ENCODE results near the gene CTDSPL2.
"Not testable (repeated sequence)": the region's sequence is repeated elsewhere in the genome, so short reads cannot be mapped to it uniquely, and the experiment has no call there.

Gene CTDSPL2

GRCh38 chr15:44426975-44427755 lies at the start of gene CTDSPL2:
CTDSPL2 (plus strand) TSS chr15:44427629; CDS start chr15:44459015, 31,386 bp downstream.
- peak; percentile 96 for DNase-seq

GRCh38 chr15:44381236-44381635 lies 46.2 kb upstream of the CTDSPL2 start:
- DNase-seq = no peak

DNA sequence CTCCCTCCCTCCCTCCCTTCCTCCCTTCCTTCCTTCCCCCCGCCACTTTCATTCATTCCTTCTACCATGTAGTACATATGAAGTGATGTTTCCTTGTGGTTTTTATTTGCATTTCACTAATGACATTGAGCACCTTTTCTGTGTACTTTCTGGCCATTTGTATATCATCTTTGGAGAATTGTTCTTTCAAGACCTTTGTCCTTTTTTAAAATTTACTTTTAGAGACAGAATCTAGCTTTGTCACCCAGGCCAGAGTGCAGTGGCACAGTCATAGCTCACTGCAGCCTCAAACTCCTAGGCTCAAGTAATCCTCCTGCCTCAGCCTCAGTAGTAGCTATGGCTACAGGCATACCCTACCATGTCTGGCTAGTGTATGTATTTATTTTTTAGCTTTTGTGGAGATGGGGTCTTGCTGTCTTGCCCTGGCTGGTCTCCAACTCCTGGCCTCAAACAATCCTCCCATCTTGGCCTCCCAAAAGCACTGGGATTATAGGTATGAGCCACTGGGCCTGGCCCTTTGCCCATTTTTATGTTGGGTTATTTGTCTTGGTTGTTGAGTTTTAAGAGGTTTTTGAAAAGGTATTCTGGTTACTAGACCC lies 42.0 kb upstream of the CTDSPL2 start:
- DNase-seq = no peak

DNA sequence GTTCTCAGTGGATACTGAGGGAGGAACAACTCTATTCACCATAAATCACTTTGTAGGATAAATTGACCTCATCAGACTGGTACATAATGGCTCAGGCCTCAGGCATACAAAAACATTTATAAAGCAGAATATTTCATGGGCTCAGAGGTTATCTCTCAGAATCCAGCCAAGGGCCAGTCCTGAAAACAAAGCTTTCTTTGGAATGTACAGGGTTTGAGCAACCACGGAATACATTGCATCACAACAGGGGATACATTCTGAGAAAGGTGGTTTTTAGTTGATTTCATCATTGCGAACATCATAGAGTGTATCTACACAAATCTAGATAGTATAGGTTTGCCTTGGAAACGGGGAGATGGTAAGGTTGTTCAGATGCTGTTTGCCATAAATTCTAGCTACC lies 33.4 kb upstream of the CTDSPL2 start:
- DNase-seq = no peak

- DNase-seq = no peak
Measured at GRCh38 chr15:44394562-44394961, 32.9 kb upstream of the CTDSPL2 start.

DNA sequence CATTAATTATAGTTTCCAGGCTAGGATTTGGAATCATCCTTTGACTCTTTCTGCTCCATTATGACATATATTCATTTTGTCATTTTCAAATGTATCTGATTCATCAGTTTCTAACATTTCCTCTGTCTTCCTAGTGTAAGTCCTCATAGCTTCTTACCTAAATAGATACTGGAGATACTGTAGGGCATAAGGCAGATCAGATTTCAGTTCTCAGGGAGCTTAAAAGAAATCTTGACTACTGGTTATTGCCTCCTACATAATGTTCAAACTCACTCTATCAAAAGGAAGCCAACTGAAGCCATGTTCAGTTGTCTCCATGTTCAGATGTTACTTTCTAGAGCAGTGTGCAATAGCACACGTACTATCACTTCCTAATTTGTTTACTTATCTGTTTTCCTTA lies 29.6 kb upstream of the CTDSPL2 start:
- DNase-seq = no peak

DNA sequence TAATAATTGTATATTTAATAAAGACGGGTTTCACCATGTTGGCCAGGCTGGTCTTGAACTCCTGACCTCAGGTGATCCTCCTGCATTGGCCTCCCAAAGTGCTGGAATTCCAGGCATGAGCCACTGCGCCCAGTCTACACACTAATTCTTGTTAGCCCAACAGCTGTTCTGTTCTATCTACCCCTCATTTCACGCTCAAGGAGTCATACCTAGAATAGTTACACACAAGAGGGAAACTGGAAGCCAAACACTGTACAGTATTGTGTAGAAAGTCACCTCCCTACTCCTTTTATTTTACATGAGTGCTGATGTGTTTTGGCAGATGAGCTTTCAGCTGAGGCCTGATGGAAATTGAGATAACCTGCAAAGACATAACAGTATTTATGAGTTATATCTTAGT lies 13.4 kb upstream of the CTDSPL2 start:
- no peak for DNase-seq

DNA sequence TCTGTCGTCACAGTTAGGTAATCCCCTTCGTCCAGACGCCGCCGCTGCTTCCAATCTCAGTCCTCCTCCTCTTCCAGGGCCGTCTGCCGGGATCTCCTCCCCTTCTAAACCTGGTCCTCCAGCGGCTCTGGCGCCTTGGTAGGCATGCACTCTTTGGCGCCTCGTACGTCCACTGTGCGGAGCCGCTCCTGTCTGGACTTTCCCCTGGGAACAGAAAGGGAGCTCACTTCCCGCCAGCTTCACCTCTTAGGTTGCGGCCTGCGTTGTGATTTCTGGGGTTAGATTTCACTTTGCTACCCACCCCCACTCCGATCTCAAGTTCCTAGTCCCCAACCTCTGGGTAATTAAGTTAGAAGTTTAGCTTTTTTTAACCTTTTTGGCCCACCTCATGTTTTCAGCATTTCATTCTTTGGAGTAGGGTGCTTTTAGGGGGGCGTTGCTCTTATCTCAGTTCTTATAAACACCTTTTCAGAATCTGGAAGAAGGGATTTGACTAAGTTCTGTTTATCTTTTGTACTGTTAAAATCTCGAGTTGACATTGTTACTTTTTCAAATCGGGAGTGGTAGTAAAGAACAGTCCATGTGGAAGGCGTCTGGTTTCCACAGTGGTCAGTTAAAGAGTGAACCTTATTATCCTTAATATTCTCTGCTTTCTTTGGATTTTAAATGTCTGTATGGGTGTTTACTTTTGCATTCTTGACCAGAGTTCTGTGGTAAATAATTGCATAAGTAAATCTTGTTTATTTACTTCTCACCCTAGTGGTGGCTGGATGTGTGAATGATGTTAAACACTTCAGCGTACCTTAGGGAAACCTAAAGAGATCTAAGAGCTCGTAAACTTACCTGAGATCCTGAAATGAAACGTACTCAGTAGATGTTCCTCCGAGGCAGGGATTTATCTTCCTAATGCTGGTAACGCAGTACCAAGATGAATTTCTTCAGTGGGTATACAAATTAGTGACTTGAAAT lies 611 bp downstream of the CTDSPL2 start:
- DNase-seq = no peak

DNA sequence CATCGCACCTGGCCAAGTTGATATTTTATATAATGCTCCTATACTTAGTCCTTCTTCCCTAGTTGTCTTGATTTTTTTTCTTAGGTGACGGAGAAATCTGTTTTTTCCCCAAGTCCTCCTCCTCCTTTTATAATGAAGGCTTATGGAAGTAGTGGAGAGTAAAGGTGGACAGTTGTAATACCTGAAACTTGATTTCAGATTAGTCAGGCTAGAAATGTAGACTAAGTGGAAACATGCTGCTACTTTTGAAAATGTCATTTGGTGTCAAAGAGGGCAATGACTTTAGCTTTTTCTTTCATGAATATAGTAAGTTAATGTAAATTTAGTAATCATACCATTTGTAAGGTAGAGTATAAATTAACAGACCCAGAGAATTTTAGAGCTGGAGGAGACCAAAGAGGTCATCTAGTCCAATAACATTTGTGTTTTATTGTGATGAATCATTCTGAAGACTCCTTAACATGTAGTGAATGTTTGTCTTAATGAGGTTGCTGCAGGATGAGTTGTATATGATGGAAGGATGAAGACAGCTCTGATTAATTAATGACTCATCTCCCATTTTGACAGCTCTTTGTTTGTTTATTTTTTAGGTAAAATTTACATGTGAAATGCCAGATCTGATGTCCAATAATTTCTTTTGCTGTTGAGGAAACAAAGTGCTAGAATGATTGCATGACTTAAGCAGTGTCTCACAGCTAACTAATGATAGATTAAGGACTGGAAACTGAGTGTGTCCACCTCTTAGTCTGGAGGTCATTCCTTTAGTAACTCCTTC lies 8.7 kb downstream of the CTDSPL2 start:
- no peak for DNase-seq

DNA sequence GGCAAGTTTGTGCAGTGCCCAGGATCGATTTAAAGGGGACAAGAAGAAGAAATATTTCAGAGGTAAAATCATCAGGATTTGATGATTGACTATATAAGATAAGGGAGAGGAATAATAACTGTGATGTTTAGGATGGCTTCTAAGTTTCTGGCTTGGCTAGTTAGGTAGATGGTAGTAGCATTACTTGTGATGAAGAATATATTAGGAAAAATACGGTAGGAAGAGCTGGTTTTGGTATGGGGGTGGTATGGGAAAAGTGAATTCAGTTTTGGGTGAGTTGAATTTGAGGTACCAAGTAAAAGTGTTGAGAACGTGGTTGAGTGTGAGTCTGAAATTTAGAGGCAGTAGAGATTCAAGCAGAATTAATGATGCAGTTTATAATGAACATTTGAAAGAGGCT lies 11.0 kb downstream of the CTDSPL2 start:
- DNase-seq = no peak

GRCh38 chr15:44441095-44441501 lies 13.7 kb downstream of the CTDSPL2 start:
- no peak for DNase-seq

DNA sequence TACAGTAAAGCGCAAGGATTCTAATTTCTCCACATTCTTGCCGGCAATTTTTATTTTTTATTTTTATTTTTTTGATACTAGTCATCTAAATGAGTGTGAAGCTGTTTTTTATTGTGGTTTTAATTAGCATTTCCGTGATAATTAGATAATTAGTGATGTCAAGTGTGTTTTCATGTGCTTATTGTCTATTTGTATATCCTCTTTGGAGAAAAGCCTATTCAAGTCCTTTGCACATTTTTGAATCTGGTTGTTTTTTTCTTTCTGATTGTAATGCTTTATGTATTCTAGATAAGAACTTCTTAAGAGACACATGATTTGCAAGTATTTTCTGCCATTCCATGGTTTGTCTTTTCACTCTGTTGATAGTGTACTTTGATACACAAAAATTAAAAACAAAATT lies 16.1 kb downstream of the CTDSPL2 start:
- no peak for DNase-seq

DNA sequence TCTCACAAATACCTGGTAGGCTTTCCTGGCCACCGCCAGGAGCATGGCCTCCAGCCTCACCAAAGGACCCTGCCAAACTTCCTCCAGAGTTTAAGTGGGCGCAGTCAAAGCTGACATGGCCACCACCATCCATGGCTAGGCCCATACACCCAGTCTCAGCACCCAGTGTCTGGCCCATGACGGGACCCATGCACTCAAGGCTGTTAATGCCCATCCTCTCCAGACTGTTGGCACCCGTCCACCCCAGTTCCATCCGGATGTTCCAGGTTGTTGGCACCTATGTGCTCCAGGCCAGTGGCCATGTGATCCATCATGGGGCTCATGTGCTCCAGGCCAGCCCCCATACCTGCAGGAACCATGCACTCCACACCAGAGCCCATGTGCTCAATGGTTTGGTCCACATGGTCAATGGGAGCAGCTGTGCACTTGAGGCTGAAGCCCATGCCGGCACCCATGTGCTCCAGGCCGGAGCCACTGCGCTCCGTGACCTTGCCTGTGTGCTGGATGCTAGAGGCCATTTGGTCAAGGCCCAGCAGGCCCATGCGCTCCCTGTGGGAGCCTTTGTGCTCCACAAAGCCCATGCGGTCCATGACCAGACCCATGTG lies 20.4 kb downstream of the CTDSPL2 start:
- DNase-seq = no peak

GRCh38 chr15:44450172-44450571 lies 22.7 kb downstream of the CTDSPL2 start:
- DNase-seq = no peak

DNA sequence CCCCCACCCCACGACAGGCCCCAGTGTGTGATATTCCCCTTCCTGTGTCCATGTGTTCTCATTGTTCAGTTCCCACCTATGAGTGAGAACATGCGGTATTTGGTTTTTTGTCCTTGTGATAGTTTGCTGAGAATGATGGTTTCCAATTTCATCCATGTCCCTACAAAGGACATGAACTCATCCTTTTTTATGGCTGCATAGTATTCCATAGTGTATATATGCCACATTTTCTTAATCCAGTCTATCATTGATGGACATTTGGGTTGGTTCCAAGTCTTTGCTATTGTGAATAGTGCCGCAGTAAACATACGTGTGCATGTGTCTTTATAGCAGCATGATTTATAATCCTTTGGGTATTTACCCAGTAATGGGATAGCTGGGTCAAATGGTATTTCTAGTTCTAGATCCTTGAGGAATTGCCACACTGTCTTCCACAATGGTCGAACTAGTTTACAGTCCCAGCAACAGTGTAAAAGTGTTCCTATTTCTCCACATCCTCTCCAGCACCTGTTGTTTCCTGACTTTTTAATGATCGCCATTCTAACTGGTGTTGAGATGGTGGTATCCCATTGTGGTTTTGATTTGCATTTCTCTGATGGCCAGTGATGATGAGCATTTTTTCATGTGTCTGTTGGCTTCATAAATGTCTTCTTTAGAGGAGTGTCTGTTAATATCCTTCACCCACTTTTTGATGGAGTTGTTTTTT lies 26.3 kb downstream of the CTDSPL2 start:
- DNase-seq = not testable (repeated sequence)

GRCh38 chr15:44458429-44458828 lies 31.0 kb downstream of the CTDSPL2 start:
- DNase-seq = no peak

DNA sequence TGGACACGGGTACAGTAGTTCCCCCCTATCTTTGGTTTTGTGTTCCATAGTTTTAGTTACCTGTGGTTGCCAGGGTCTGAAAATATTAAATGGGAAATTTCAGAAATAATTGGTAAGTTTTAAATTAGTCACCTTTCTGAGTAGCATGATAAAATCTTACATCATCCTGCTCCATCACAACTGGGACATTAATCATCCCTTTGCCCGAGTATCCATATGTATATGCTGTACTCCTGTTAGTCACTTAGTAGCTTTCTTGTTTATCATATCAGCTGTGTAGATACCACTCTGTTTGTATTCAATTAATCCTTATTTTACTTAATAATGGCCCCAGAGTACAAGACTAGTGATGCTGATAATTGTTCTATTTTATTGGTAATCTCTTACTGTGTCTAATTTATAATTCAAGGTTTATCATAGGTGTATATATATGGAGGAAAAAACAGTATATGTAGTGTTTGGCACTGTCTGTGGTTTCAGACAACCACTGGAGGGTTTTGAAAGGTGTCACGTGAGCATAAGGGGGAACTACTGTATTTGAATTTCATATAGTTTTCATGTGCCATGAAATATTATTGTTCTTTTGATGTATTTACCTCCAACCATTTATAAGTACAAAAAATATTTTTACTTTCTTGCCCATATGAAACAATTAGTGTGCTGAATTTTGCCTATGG lies 41.4 kb downstream of the CTDSPL2 start:
- no peak for DNase-seq

- DNase-seq = no peak
Measured at GRCh38 chr15:44471885-44472455, 44.5 kb downstream of the CTDSPL2 start.

GRCh38 chr15:44479343-44479742 lies 51.9 kb downstream of the CTDSPL2 start:
- no peak for DNase-seq

DNA sequence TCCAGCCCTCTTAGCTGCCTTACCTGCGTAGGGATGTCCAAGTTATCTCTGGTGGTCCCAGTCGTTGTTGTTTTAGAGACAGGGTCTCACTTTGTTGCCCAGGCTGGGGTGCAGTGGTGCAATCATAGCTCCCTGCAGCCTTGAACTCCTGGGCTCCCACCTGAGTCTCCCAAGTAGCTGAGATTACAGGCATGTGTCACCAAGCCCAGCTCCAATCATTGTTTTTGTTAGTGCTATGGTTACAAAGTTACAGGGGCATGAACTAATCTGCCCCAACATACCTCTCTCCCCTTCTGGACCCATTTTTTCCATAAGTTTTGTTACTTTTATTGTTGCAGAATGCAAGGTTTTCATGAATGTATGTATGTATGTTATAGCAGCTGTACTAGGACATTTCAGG lies 54.7 kb downstream of the CTDSPL2 start:
- DNase-seq = no peak

- no peak for DNase-seq
Measured at GRCh38 chr15:44485880-44486279, 58.5 kb downstream of the CTDSPL2 start.

Data from stimulated activated CD8-positive, alpha-beta memory T cell treated with anti-CD3 and anti-CD28 coated beads, Interleukin-4, amount 100 ng/mL, for 48 hours (primary cell).